Liver (tissue), 9 donors: ENCODE data around the gene PCDH8. TPM values are rescaled to one million over a fixed set of nuclear protein-coding genes. Genes with fewer than 3 reads are reported as not detected.

Experiments used
- DNase-seq: peaks from one replicate; pipeline ENCODE4 v3.0.0-alpha.2; 2017; ENCODE audit warnings: low spot score
- H3K27ac ChIP-seq, 2 donors: one replicate each; pipeline ENCODE4 v1.7.0; 2013; ENCODE audit warnings: inconsistent platforms in 2 of 2, low read length in 2 of 2, control low read depth in 1 of 2, low read depth in 1 of 2, mild to moderate bottlenecking in 1 of 2
- H3K27me3 ChIP-seq, 4 donors: one replicate each; pipeline versions ENCODE4 v1.6.1 to v1.7.0; 2013; ENCODE audit warnings: low read length in 3 of 4, inconsistent platforms in 1 of 4, mild to moderate bottlenecking in 1 of 4, moderate library complexity in 1 of 4; ENCODE audit not compliant: control insufficient read depth in 4 of 4, insufficient read depth in 4 of 4
- H3K36me3 ChIP-seq, 4 donors: one replicate each; pipeline versions ENCODE4 v1.6.1 to v1.7.0; 2013; ENCODE audit warnings: low read length in 3 of 4, mild to moderate bottlenecking in 3 of 4, low read depth in 1 of 4, moderate library complexity in 1 of 4; ENCODE audit not compliant: control insufficient read depth in 4 of 4, insufficient read depth in 3 of 4
- H3K4me1 ChIP-seq, 4 donors: one replicate each; pipeline versions ENCODE4 v1.6.1 to v1.7.0; 2013; ENCODE audit warnings: low read length in 3 of 4, mild to moderate bottlenecking in 3 of 4, moderate library complexity in 1 of 4; ENCODE audit not compliant: control insufficient read depth in 4 of 4, insufficient read depth in 4 of 4
- H3K4me3 ChIP-seq, 3 donors: one replicate each; pipeline versions ENCODE4 v1.6.1 to v1.7.0; 2013; ENCODE audit warnings: low read length in 3 of 3, control low read depth in 1 of 3, low read depth in 1 of 3, mild to moderate bottlenecking in 1 of 3
- H3K9ac ChIP-seq, 2 donors: one replicate each; pipeline ENCODE4 v1.7.0; 2013; ENCODE audit warnings: low read length in 2 of 2, mild to moderate bottlenecking in 2 of 2, moderate library complexity in 2 of 2, control low read depth in 1 of 2, low read depth in 1 of 2
- H3K9me3 ChIP-seq, 4 donors: one replicate each; pipeline versions ENCODE4 v1.6.1 to v1.7.0; 2013; ENCODE audit warnings: low read length in 3 of 4; ENCODE audit not compliant: control insufficient read depth in 4 of 4
- CTCF ChIP-seq: fragments of 150-350 bp; IDR thresholded peaks from 2 replicates; pipeline ENCODE4 v1.5.1; 2017; ENCODE audit warnings: improper control_type of control experiment, low read depth, low read length; ENCODE audit not compliant: missing input control
- EGR1 ChIP-seq, 2 donors: IDR thresholded peaks; 2 replicates each; pipeline ENCODE4 v1.6.1; 2016 to 2018; ENCODE audit warnings: antibody characterized with exemption in 2 of 2, low read depth in 2 of 2
- FOXA2 ChIP-seq: IDR thresholded peaks from 2 replicates; pipeline ENCODE4 v1.6.1; 2016; ENCODE audit warnings: antibody characterized with exemption
- HNF4G ChIP-seq: IDR thresholded peaks from 2 replicates; pipeline ENCODE4 v1.6.1; 2016; ENCODE audit warnings: antibody characterized with exemption
- NR2F2 ChIP-seq: IDR thresholded peaks from 2 replicates; pipeline ENCODE4 v1.6.1; 2016; ENCODE audit warnings: antibody characterized with exemption
- RAD21 ChIP-seq, 2 donors: IDR thresholded peaks; 2 replicates each; pipeline ENCODE4 v1.6.1; 2016; ENCODE audit warnings: antibody characterized with exemption in 2 of 2, mild to moderate bottlenecking in 2 of 2
- RXRA ChIP-seq, 2 donors: IDR thresholded peaks; 2 replicates each; pipeline ENCODE4 v1.6.1; 2017 to 2018; ENCODE audit warnings: antibody characterized with exemption in 2 of 2, mild to moderate bottlenecking in 1 of 2
- SP1 ChIP-seq: IDR thresholded peaks from 2 replicates; pipeline ENCODE4 v1.6.1; 2018; ENCODE audit warnings: antibody characterized with exemption, mild to moderate bottlenecking
- ZBTB33 ChIP-seq: IDR thresholded peaks from 2 replicates; pipeline ENCODE4 v1.6.1; 2016; ENCODE audit warnings: antibody characterized with exemption
- WGBS: extraction: QIAGEN DNeasy Blood & Tissue Kit; methylation state at CpG from one replicate; pipeline ENCODE4 v1.1.7; 2013; 5-methylcytosine and 5-hydroxymethylcytosine counted together
- polyA plus RNA-seq, 2 donors: library from polyadenylated mRNA; stranded (reverse) in 1 of 2; unstranded in 1 of 2; fragments of 200-250 nt in 1 of 2; fragments of >200 nt in 1 of 2; fragmentation: Nextera tagmentation in 1 of 2; extraction: Ambion mirVana in 1 of 2; gene quantifications; one replicate each; pipeline versions ENCODE4 v1.2.1 to v1.2.3, GENCODE V29; 2013 to 2015
- total RNA-seq, 2 donors: library from RNA; depleted of rRNA; stranded (reverse); fragments of >200 nt; gene quantifications; one replicate each; pipeline ENCODE4 v1.2.3, GENCODE V29; 2014
- TF ChIP-seq, protein P1 (sequence below): IDR thresholded peaks from 2 replicates; pipeline ENCODE4 v1.6.1; 2016; ENCODE audit warnings: antibody characterized with exemption
- TF ChIP-seq, protein P2 (sequence below): IDR thresholded peaks from 2 replicates; pipeline ENCODE4 v1.6.1; 2016; ENCODE audit warnings: antibody characterized with exemption
- donor health status: healthy.
- donor health status: healthy.
- donor health status: healthy.
- donor health status: healthy.
- donor health status: healthy.

PCDH8 gene
- total and polyA plus RNA-seq, 4 donors = not detected

DNA sequence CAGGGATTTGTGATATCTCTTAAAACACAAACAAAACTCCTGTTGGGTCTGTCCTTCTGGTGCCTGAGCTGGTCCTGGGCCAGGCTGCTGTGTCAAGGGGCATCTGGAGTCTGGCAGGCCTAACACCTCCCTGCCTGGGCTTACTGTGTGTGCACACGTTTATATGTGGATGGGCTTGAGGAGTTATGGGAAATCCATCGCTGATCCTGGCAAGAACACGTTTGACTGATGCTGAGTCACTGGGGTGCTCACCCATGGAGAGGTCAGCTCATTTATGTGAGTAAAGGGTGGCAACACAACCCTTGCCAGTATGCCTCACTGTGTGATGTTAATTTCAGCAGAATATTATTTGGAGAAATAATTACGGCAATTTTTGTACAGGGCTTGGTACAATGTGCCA, 44.5 kb upstream of the PCDH8 start:
- Histone ChIP-seq H3K9me3 (no peaks in the 10 kb centered on the region), H3K36me3 (no peaks in the 10 kb centered on the region), H3K9ac (no peak overlapping the region), H3K4me3 (no peak overlapping the region), H3K4me1 (no peaks in the 10 kb centered on the region), H3K27ac (no peak overlapping the region), H3K27me3 (peaks cover 0 to 18% (median 0%) of the 10 kb centered on the region in 4 donors)
- no peak for DNase-seq
- no peak for TF ChIP-seq RXRA (IDR thresholded peaks at IDR 0.05)
- 70% methylated on average over 4 of the region's 4 CpGs for WGBS

GRCh38 chr13:52891706-52892105, 43.3 kb upstream of the PCDH8 start:
- TF ChIP-seq HNF4G (no peak), FOXA2 (no peak), SP1 (no peak), RAD21 (IDR thresholded peaks at IDR 0.05) (no peak), NR2F2 (no peak), ZBTB33 (no peak), EGR1 (IDR thresholded peaks at IDR 0.05; ENCODE audit: low read depth in 2 of 2) (no peak)
- TF ChIP-seq, protein P1, sequence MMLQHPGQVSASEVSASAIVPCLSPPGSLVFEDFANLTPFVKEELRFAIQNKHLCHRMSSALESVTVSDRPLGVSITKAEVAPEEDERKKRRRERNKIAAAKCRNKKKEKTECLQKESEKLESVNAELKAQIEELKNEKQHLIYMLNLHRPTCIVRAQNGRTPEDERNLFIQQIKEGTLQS = no peak
- Histone ChIP-seq H3K9me3 (no peaks in the 10 kb centered on the region), H3K27me3 (peaks cover 0 to 18% (median 0%) of the 10 kb centered on the region in 4 donors), H3K4me3 (no peak overlapping the region), H3K27ac (no peak overlapping the region), H3K36me3 (no peaks in the 10 kb centered on the region), H3K9ac (no peak overlapping the region), H3K4me1 (no peaks in the 10 kb centered on the region)
- 63% methylated on average over 5 of the region's 5 CpGs for WGBS
- DNase-seq = no peak

GRCh38 chr13:52887165-52887564, 38.7 kb upstream of the PCDH8 start:
- Histone ChIP-seq H3K9ac (no peak overlapping the region), H3K9me3 (no peaks in the 10 kb centered on the region), H3K27me3 (peaks cover 0 to 17% (median 1%) of the 10 kb centered on the region in 4 donors), H3K4me3 (no peak overlapping the region), H3K27ac (no peak overlapping the region), H3K36me3 (no peaks in the 10 kb centered on the region), H3K4me1 (no peaks in the 10 kb centered on the region)
- no peak for TF ChIP-seq CTCF
- TF ChIP-seq, protein P2, sequence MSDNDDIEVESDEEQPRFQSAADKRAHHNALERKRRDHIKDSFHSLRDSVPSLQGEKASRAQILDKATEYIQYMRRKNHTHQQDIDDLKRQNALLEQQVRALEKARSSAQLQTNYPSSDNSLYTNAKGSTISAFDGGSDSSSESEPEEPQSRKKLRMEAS = no peak
- no peak for TF ChIP-seq NR2F2
- no peak for DNase-seq
- 42% methylated on average over 1 of the region's 1 CpG for WGBS
